WTC11 (cell line): ENCODE results near the gene STARD13. TPM values are rescaled to one million over a fixed set of nuclear protein-coding genes. Genes with fewer than 3 reads are reported as not detected.

Experiments
- ATAC-seq: fragments of 200-7000 bp; cut with Tn5 transposase; 2 replicates; pipeline ENCODE4 v1.10.0; 2021; ENCODE audit warnings: mild to moderate bottlenecking, moderate library complexity
- CTCF ChIA-PET: fragments of 300-600 bp; sonication (Branson Sonifier 250); formaldehyde crosslinking; loops from one replicate; lab custom pipeline; 2021; ENCODE audit warnings: antibody characterized with exemption; lab: Charles Lee
- POLR2A ChIA-PET: fragments of 350-600 bp; sonication (Branson Sonifier 250); formaldehyde crosslinking; loops from one replicate; lab custom pipeline; 2021; ENCODE audit warnings: antibody characterized with exemption; lab: Charles Lee
- DNase-seq: peaks from one replicate; pipeline ENCODE4 v3.0.0; 2021; ENCODE audit warnings: low spot score
- H3K27ac Mint-ChIP-seq: 2 replicates; pipeline ENCODE4 v1.8.0; 2021; ENCODE audit warnings: mixed read lengths
- H3K27me3 Mint-ChIP-seq: 2 replicates; pipeline ENCODE4 v1.8.0; 2021; ENCODE audit warnings: low read depth, mild to moderate bottlenecking, moderate library complexity, mixed read lengths
- H3K36me3 Mint-ChIP-seq: 2 replicates; pipeline ENCODE4 v1.8.0; 2021; ENCODE audit warnings: mixed read lengths
- H3K4me1 Mint-ChIP-seq: 2 replicates; pipeline ENCODE4 v1.8.0; 2022; ENCODE audit warnings: mixed read lengths
- H3K4me3 Mint-ChIP-seq: 2 replicates; pipeline ENCODE4 v1.8.0; 2021; ENCODE audit warnings: mild to moderate bottlenecking, moderate library complexity, mixed read lengths
- H3K9me3 Mint-ChIP-seq: 2 replicates; pipeline ENCODE4 v1.8.0; 2021; ENCODE audit warnings: mixed read lengths
- ARID4B ChIP-seq: sonication (generic); formaldehyde crosslinking; IDR thresholded peaks from 2 replicates; pipeline ENCODE4 v1.8.0; 2023; ENCODE audit warnings: missing genetic modification reagents, mild to moderate bottlenecking, borderline replicate concordance
- ATF1 ChIP-seq: sonication (generic); formaldehyde crosslinking; IDR thresholded peaks from 2 replicates; pipeline ENCODE4 v1.8.1; 2023; ENCODE audit warnings: mild to moderate bottlenecking, moderate library complexity, missing genetic modification reagents
- ATF2 ChIP-seq: sonication (generic); formaldehyde crosslinking; IDR thresholded peaks from 2 replicates; pipeline ENCODE4 v1.8.1; 2022; ENCODE audit warnings: low read depth, missing genetic modification reagents, borderline replicate concordance
- ATF3 ChIP-seq: sonication (generic); formaldehyde crosslinking; conservative IDR thresholded peaks from 2 replicates; pipeline ENCODE4 v1.8.1; 2022; ENCODE audit warnings: mild to moderate bottlenecking, missing genetic modification reagents
- CBFB ChIP-seq: sonication (generic); formaldehyde crosslinking; IDR thresholded peaks from 2 replicates; pipeline ENCODE4 v1.8.1; 2022; ENCODE audit warnings: mild to moderate bottlenecking, low read depth, missing genetic modification reagents
- EMX1 ChIP-seq: fragments of 250-450 bp; sonication (Bioruptor Pico); IDR thresholded peaks from 2 replicates; pipeline ENCODE4 v1.8.0; 2021; ENCODE audit warnings: mild to moderate bottlenecking
- ESRRA ChIP-seq: sonication (generic); formaldehyde crosslinking; IDR thresholded peaks from 2 replicates; pipeline ENCODE4 v1.8.1; 2022; ENCODE audit warnings: mild to moderate bottlenecking, missing genetic modification reagents, borderline replicate concordance
- HMGXB4 ChIP-seq: sonication (generic); formaldehyde crosslinking; IDR thresholded peaks from 2 replicates; pipeline ENCODE4 v1.8.1; 2023; ENCODE audit warnings: mild to moderate bottlenecking, moderate library complexity, missing genetic modification reagents
- JAZF1 ChIP-seq: fragments of 250-450 bp; sonication (Bioruptor Pico); IDR thresholded peaks from 2 replicates; pipeline ENCODE4 v1.9.0; 2021; ENCODE audit warnings: moderate library complexity, mild to moderate bottlenecking, inconsistent platforms
- KAT7 ChIP-seq: sonication (generic); formaldehyde crosslinking; IDR thresholded peaks from 2 replicates; pipeline ENCODE4 v1.8.1; 2023; ENCODE audit warnings: missing genetic modification reagents, mild to moderate bottlenecking, borderline replicate concordance
- NR1H2 ChIP-seq: sonication (generic); formaldehyde crosslinking; IDR thresholded peaks from 2 replicates; pipeline ENCODE4 v1.9.0; 2021; ENCODE audit warnings: mild to moderate bottlenecking, moderate library complexity, missing genetic modification reagents
- PREB ChIP-seq: sonication (generic); formaldehyde crosslinking; IDR thresholded peaks from 2 replicates; pipeline ENCODE4 v1.8.1; 2022; ENCODE audit warnings: mild to moderate bottlenecking, missing genetic modification reagents, moderate library complexity, borderline replicate concordance
- SP1 ChIP-seq: sonication (generic); formaldehyde crosslinking; conservative IDR thresholded peaks from 2 replicates; pipeline ENCODE4 v1.8.1; 2022; ENCODE audit warnings: missing genetic modification reagents
- TCF7 ChIP-seq: sonication (generic); formaldehyde crosslinking; IDR thresholded peaks from 2 replicates; pipeline ENCODE4 v1.8.0; 2022; ENCODE audit warnings: mild to moderate bottlenecking, low read depth, missing genetic modification reagents, moderate library complexity
- ZNF263 ChIP-seq: sonication (generic); formaldehyde crosslinking; IDR thresholded peaks from 2 replicates; pipeline ENCODE4 v1.8.1; 2022; ENCODE audit warnings: low read depth, mild to moderate bottlenecking, moderate library complexity, missing genetic modification reagents
- ZNF423 ChIP-seq: fragments of 250-450 bp; sonication (Bioruptor Pico); IDR thresholded peaks from 2 replicates; pipeline ENCODE4 v2.1.2; 2022; ENCODE audit warnings: mild to moderate bottlenecking, moderate library complexity
- ZSCAN18 ChIP-seq: fragments of 250-450 bp; sonication (Bioruptor Pico); IDR thresholded peaks from 2 replicates; pipeline ENCODE4 v2.1.2; 2022; ENCODE audit warnings: mild to moderate bottlenecking, moderate library complexity
- total RNA-seq: library from RNA; stranded (reverse); gene quantifications from 3 replicates; pipeline ENCODE4 v1.2.3, GENCODE V29; 2021
- TF ChIP-seq, protein P1 (sequence below): sonication (generic); formaldehyde crosslinking; IDR thresholded peaks from 2 replicates; pipeline ENCODE4 v1.8.1; 2022; ENCODE audit warnings: missing genetic modification reagents, borderline replicate concordance
- TF ChIP-seq, protein P2 (sequence below): sonication (generic); formaldehyde crosslinking; IDR thresholded peaks from 2 replicates; pipeline ENCODE4 v1.8.1; 2022; ENCODE audit warnings: low read depth, mild to moderate bottlenecking, moderate library complexity, missing genetic modification reagents, borderline replicate concordance

STARD13 gene
- total RNA-seq, 1 experiment from 2014 or later = 4.4 TPM

DNA sequence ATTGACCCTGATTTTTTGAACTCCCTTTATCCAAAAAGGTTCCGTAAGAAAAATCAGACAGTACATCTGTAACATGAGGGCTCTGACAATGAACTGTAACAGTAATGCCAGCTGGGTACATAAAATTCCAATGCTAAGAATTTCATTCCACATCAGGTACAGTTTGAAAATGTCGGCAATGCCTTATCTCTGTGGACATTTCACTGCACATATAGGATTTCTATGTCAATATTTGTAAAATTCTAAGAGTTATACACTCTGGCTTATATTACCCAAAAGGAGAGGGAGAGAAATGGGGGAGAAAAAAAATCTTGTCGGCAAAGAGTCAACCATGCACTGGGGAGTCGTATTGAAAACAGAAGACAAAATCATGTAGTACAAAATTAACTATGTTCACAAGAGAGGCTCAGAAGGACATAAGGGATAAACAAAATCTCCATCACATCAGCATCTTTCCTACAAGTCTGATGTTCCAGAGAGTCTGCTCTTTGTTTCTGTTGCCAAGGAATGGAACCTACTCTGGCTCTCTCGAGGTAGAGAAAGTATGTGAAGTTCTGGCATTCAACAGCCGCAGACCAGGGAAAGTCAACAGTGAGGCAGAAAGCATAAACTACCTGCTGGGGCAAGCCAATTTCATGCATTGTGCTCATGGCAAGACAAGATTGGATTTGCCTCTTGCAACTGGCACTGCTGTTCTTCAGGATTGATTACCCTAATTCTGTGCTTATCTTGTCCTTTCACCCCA lies 72.4 kb downstream of the STARD13 start (continued):
- TF ChIP-seq JAZF1 (no peak), HMGXB4 (CRISPR knock-in tag) (no peak), CBFB (CRISPR knock-in tag) (no peak)

DNA sequence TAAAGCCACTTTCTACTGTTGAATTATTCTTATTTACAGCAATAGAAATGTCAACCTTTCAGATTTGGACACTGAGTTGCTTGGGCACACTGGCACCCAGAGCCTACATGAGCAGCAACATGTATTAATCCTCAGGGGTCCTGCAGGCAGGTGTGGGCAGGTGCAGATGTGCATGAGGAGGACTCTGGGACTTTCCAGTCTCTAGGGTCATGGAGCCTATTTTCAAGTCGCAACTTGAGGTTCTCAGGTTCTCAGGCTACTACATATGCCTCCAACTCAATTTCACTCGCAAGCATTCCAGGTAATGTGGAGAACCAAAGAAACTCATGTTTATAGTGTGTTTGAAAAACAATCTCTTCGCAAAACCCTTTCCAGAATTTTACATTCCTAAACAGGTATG lies 73.2 kb downstream of the STARD13 start:
- CTCF ChIA-PET = no interaction called here
- H3K36me3 Mint-ChIP-seq = no peaks in the 10 kb centered on the region
- no peaks in the 10 kb centered on the region for H3K9me3 Mint-ChIP-seq
- no peak overlapping the region for H3K27ac Mint-ChIP-seq
- peaks cover 33% of the 10 kb centered on the region for H3K4me1 Mint-ChIP-seq
- H3K4me3 Mint-ChIP-seq = no peak overlapping the region
- H3K27me3 Mint-ChIP-seq = no peaks in the 10 kb centered on the region
- DNase-seq = no peak
- POLR2A ChIA-PET = no interaction called here
- no peak for ATAC-seq
- TF ChIP-seq ATF1 (CRISPR knock-in tag) (no peak), ESRRA (no peak), KAT7 (no peak), SP1 (CRISPR knock-in tag) (no peak), ARID4B (no peak), NR1H2 (no peak), EMX1 (CRISPR knock-in tag) (no peak), ZSCAN18 (CRISPR knock-in tag) (no peak), TCF7 (no peak)

GRCh38 chr13:33210090-33210489 lies 75.5 kb downstream of the STARD13 start:
- ChIA-PET POLR2A (no interaction called here), CTCF (no interaction called here)
- DNase-seq = no peak
- H3K36me3 Mint-ChIP-seq = no peaks in the 10 kb centered on the region
- no peaks in the 10 kb centered on the region for H3K9me3 Mint-ChIP-seq
- H3K27me3 Mint-ChIP-seq = no peaks in the 10 kb centered on the region
- TF ChIP-seq ZNF263 (CRISPR knock-in tag) (no peak), ATF3 (CRISPR knock-in tag) (no peak), JAZF1 (no peak), ATF2 (CRISPR knock-in tag) (no peak), PREB (CRISPR knock-in tag) (no peak), ESRRA (no peak), ZNF423 (CRISPR knock-in tag) (no peak)
- TF ChIP-seq, protein P1, sequence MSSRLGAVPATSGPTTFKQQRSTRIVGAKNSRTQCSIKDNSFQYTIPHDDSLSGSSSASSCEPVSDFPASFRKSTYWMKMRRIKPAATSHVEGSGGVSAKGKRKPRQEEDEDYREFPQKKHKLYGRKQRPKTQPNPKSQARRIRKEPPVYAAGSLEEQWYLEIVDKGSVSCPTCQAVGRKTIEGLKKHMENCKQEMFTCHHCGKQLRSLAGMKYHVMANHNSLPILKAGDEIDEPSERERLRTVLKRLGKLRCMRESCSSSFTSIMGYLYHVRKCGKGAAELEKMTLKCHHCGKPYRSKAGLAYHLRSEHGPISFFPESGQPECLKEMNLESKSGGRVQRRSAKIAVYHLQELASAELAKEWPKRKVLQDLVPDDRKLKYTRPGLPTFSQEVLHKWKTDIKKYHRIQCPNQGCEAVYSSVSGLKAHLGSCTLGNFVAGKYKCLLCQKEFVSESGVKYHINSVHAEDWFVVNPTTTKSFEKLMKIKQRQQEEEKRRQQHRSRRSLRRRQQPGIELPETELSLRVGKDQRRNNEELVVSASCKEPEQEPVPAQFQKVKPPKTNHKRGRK (CRISPR knock-in tag) = no peak
- TF ChIP-seq, protein P2, sequence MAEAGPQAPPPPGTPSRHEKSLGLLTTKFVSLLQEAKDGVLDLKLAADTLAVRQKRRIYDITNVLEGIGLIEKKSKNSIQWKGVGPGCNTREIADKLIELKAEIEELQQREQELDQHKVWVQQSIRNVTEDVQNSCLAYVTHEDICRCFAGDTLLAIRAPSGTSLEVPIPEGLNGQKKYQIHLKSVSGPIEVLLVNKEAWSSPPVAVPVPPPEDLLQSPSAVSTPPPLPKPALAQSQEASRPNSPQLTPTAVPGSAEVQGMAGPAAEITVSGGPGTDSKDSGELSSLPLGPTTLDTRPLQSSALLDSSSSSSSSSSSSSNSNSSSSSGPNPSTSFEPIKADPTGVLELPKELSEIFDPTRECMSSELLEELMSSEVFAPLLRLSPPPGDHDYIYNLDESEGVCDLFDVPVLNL (CRISPR knock-in tag) = no peak
- peaks cover 41% of the 10 kb centered on the region for H3K4me1 Mint-ChIP-seq
- H3K27ac Mint-ChIP-seq = no peak overlapping the region
- no peak overlapping the region for H3K4me3 Mint-ChIP-seq
- ATAC-seq = no peak
